ENCODE measurements around the gene P2RY10.
"Not testable (repeated sequence)": the region's sequence is repeated elsewhere in the genome, so short reads cannot be mapped to it uniquely, and the experiment has no call there.

P2RY10 gene, protein sequence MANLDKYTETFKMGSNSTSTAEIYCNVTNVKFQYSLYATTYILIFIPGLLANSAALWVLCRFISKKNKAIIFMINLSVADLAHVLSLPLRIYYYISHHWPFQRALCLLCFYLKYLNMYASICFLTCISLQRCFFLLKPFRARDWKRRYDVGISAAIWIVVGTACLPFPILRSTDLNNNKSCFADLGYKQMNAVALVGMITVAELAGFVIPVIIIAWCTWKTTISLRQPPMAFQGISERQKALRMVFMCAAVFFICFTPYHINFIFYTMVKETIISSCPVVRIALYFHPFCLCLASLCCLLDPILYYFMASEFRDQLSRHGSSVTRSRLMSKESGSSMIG

DNA sequence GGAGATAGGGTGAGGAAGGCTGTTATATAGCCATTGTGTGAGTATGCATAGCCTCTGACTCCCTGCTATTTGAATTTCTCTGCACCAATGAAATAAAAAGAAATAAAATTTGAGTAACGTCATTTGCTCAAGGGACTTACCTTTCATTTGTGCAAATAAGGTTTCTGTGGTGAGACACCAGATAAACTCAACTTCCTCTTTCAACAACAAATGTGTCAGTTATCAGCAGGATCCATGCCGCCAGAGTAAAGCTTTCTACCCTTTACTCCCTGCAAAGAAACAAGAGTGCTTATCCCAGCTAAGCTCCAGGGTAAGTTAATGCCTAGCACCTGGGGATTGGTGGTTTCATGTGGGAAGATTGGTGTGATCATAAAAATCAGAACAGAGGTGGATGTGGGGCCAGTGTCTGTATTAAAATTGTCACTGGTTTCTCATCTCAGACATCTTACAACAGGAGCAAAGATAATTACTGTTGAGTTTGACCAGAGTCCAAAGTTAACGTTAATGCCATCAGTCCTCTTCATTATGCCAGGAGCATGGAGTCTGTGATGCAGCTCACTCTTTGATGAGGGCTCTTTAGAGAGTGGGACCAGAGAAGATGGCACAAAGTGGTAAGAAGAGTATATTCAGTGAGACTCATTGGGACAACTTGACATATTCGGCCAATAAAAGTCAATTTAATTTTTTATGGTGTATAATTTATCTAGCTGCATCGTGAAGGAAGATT, at the start of gene P2RY10:
Gene P2RY10 (plus strand): TSS at position 206 of the 727 bp plus-strand sequence. CDS start 15,130 bp downstream, outside the sequence.
- DNase-seq = no peak

DNA sequence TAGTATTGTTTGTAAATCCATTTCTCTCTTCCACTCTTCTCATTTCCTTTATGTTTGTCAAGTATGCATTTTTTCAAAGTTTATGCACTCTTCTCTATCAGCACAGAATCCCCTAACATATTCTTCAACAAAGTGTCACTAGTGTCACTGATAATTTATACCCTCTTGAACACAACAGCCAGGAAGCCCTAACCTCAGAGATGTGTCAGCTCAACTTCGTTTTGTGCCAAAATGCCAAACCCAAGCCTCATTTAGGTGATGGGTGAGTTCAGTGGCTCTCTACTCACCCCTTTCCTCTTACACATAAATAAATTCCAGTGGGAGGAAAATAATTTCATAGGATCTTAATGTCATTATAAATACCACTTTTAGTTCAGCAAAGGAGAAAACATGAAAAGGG, 22.4 kb upstream of the P2RY10 start:
- DNase-seq = no peak

DNA sequence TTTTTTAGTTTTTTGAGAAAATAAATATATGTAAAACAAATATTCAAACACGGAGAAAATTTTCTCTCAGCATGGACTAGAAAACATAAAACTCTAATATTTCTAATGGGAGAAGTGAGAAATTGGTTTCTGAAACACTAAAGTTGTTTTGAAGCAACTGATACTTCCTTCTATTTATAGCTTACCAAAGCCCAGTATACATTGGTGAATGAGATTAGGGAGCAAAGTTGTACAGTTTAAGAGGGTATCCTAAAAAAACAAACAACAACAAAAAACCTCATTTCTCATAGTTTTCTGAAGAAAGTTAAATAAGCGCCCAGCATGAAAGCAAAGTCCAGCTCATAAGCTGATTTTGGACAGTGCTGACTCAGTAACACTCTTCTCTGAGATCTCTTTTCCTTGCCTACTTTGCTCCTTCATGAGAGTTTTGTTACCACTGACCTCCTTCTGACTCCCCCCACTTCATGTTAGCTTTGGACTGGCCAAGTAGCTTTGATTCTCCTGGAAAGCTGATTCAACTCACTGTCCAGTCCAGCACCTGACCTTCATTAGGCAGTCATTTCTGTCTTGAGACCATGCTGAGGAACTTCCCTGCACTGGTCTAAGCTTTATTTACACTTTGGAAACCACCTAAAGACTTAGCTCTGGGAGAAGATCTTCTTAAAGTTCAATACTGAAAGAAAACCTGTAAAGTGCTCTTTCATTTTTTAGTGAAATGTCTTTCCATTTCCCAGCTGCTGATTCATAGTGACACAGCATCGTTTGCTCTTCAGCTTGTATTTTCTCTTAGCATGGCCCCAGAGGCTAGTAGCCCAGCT, 21.8 kb upstream of the P2RY10 start:
- DNase-seq = no peak

DNA sequence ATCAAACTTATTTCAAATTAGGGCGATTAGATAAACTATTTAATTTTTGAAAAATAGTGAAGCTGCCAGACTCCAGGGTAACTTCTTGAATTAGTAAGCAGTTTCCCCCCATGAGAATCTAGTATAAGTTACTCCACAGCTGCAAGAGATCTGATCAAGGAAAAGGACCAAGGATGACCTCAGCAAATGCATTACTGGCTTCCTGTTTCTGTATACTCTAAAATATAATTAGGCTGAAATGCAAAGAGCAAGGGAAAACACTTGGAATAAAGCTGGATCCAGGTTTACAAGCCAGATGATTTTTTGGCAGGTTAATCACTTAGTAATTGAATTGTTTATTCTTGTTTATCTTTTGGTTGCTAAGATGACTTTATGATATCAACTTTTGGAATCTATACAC, 13.4 kb upstream of the P2RY10 start:
- DNase-seq = no peak

DNA sequence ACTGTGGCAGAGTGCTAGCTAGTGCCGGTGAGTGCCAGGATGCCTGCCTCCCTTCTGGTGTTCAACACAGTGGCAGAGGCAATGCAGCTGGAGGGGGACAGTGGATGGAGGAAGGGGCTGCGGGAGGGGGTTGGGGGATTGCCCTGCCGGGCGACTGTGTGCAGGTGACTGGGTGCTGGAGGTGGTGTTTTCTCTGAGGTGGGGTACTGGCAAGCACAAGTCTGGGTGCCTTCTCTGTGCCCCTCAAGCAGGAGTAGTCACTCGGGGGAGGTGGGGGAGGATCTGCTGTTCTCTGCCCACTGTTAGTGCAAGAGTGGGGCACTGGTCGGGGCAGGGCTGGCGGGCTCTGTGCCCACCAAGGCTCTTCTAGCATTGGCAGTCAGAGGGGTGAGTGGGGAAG, 10.3 kb upstream of the P2RY10 start:
- no peak for DNase-seq

DNA sequence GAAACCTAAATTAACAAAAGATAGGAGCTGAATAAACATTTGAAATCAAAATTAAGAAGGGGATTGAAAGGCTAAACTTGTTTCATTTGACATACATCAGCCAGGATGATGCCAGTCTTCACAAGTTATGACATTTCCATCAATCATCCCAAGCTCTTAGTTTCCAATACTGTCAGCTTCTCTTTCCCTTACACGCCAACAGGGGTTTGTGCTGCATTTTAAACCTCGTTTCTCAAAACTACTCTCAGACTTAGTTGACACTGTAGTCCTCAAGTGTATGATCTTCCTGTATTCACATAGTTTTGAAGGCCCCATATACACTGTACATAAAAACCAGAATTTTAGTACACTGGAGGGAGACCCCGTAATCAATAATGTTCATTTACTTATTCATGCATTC, 840 bp upstream of the P2RY10 start:
- DNase-seq = no peak

DNA sequence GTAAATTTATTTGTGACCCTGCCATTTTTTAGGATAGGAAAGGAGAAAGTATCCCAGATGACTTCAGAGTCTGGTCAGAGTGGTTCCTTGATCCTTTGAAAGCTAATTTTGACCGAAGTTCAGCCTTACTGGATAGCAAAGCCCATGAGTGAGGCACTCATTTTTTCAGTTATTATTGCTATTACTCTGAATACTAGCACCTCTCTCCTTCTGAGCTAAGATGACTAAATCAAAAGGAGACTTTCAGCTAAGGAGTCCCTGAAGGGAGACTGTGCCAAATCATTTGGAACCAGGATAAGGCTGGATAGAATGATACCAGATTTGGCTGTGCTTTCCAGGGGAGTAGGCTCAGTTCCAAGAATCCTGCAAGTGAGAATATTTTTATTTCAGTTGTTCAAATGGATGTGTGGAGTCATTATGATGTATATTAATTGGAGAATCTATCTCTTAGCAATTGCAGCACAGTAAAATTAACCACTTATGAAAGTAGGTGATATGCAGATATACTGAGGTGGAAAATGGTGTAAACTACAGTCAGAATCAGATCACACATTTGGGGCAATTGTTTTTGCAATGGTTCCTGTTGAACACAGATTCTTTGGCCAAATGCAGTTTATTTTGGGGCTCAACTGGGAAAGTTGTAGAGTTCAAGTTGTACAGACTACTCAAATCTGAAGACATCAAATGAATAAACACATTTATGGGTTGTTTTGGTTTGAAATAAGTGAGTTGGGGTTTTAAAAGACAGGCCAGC, 1.2 kb downstream of the P2RY10 start:
- DNase-seq = no peak

DNA sequence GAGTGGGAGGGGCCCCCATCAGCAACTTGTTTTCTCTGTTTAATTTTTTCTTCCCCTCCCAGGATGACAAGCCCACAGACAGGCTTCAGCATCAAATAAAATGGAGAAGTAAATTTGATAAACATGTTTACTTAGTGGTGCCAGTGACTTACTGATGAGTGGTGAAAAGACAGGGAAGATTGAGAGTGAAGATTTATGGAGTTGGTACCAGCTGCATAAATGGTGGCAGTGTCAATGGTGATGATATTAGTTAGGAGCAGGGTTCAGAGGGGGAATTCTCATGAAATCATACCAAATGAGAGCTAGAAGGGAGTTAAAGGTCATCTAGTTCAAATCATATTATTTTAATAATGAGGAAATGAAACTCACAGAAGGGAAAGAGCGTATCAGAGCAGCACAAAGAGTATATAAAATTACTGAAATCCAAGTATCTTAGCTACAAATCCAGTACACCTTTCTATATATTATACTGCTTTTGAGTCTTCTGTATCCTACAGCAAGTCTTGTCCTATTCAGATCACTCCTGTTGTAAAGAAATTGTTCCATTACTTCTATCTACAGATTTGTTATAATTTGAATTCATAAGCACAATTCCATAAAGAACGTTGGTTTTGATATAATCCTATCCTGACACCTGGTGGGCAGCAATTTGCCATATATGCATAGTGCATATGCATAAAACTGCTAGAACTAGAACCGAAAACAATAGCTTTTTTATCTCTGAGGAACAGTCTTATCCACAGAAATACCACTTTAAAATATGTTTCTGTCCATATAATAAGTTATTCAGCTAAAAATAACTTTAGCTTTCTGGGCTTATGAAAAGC, 5.0 kb downstream of the P2RY10 start:
- no peak for DNase-seq

DNA sequence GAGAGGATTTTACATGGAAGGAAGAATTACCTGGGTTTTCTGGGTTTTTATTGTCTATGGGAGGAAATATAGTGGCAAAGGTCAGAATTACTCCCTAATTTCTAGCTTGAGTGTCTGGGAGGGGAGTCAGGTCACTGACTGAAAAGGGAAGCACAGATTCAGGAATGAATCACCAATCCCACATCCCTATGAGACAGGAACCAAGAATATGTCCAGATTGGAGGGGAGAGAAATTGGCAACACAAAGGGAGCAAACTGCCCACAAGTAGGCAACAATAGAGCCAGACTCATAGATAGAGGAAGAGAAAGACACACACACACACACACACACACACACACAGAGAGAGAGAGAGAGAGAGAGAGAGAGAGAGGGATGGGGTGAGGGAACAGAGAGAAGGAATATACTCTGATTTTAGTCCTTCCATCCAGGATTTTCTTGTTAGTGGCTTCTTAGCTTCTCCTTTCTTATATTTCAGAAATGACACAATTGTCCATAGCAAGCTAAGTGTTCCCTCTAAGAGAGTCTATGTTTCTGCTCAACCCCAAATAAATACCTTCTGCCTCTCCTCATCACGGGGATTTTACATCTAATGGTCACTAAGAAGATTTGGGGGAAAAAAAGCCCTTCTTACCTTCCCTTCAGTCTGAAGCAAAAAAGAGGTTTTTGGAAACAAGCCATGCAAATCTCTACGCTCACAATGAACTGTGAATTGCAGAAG, 12.0 kb downstream of the P2RY10 start:
- DNase-seq = no peak

DNA sequence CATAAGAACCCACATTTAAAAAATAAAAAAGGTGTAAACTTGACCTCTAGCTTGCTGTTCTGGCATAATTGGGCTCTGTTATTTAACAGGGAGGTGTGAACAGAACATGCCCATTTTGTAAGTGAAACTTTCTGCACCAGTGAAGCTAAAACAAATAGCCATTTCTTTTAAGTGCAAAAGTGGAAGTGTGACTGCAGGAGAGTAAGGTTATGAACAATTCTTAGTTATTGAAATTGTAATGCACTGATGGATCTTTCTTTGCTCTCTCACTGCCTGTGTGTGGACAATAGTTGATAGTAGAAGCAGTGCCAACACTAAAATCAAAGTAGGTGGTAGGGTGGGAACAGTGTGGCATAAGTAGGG, 12.6 kb downstream of the P2RY10 start:
- DNase-seq = no peak

DNA sequence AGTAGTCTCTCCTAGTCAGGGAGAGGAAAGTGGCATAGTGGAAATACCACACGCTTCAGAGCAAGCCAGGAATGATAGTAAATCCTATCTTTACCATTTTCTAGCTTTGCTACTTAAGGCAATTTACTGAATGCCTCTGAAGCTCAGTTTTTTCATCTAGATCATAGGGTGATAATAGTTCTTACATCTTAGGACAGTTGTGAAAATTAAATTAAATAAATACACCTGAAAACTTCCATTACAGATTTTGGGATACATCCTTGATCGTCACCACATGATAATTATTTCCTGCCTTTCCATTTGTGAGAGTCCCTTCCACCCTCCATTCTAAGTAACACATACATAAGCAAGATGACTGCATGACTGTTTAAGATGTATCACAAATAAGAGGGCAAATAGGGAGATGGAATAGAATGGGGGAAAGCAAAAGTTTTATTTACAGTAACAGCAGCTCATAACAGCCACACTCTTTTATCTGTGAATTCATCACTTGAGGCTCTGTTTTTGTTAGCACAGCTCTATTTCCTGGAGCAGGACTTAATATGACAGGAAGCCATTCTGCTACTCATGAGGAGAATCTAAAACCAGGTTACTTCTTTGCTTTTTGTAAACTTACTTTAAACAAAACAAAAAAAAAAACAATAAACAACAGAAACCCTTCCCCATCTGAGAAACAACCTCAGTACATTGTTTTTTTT, 13.4 kb downstream of the P2RY10 start:
- DNase-seq = no peak

DNA sequence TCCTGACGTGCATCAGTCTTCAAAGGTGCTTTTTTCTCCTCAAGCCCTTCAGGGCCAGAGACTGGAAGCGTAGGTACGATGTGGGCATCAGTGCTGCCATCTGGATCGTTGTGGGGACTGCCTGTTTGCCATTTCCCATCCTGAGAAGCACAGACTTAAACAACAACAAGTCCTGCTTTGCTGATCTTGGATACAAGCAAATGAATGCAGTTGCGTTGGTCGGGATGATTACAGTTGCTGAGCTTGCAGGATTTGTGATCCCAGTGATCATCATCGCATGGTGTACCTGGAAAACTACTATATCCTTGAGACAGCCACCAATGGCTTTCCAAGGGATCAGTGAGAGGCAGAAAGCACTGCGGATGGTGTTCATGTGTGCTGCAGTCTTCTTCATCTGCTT, 15.7 kb downstream of the P2RY10 start:
- no peak for DNase-seq

DNA sequence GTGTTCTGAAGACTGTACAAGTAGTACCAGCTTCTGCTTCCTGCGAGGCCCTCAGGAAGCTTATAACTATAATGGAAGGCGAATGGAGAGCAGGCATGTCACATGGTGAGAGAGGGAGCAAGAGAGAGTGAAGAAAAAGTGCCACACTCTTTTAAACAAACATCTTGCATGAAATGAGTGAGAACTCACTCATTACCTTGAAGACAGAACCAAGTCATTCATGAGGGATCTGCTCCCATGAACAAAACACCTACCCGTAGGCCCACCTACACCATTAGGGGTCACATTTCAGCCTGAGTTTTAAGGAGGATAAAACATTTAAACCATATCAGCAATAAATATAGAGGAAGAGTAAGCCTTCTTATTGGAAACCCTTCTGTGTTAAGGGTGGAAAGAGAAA, 19.4 kb downstream of the P2RY10 start:
- no peak for DNase-seq

DNA sequence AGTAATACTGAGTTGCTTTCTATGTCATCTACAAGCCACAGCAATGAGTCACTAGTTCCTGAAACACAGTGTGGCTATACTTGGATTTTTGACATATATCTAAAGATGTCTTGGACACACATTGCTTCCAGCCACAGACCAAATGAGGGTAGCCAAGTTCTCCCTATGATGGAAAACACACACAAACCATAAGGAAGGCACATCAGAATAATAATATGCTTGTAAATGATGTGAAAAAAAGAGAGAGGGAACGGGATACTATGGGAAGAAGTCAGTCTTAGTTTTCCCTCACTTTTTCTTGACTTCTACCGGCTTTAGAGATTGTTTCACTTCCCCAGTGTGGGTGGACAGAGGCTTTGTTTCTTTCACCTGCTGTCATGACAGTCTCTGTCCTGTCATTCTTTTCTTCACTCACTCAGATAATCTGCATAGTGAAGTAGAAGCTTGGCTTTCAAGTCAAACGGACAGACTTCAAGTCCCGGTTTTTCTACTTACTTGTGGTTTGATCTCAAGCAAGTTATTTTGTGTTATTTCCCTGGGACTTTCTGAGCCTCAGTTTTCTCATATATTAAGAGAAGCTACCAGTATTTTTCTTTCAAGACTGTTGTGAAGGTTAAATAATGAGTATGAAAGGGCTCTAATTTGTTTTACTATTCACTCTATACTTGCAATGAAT, 34.7 kb downstream of the P2RY10 start:
- no peak for DNase-seq

DNA sequence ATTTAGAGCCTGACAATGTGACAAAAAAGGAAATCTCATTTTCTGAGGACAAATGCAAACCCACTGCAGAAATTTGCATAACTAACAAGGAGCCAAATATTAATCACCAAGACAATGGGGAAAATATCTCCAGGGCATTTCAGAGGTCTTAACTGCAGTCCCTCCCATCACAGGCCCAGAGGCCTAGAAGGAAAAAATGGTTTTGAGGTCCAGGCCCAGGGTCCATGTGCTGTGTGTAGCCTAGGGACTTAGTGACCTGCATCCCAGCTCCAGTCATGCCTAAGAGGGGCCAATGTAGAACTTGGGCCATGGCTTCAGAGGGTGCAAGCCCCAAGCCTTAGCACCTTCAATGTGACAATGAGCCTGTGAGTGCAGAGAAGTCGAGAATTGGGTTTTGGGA, 44.2 kb downstream of the P2RY10 start:
- DNase-seq = no peak

DNA sequence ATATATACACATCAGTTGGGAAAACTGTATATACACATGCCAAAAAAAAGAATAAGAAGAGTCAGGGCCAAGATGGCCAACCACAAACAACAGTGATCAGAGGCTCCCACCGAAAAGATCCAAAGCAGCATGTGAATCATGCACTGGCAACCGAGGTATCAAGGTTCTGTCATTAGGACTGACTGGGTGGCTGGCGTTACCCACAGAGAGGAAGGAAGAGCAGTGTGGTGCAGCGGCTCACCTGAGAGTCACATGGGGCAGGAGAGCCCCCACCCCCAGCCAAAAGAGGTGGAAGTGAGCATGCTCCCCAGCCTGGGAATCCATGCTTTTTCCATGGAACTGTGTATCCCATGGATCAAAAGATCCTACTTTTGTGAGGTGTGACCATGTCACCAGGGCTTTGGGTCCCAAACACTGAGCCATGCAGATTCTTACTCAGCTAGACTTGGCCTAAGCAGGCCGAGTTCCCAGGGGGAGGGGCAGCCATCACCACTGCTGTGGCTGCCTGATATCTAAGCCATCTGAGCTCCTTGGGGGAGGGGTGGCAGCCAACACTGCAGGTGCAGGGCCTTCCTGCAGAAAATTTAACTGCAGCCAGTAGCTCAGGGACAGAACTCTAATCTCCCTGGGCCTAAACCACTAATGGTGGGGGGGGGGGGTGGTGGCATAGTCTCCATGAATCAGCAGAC, 52.8 kb downstream of the P2RY10 start:
- DNase-seq = no peak

DNA sequence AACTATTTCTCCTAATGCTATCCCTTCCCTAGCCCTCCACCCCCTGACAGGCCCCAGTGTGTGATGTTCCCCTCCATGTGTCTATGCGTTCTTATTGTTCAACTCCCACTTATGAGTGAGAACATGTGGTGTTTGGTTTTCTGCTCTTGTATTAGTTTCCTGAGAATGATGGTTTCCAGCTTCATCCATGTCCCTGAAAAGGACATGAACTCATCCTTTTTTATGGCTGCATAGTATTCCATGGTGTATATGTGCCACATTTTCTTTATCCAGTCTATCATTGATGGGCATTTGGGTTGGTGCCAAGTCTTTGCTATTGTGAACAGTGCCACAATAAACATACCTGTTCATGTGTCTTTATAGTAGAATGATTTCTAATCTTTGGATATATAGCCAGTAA, 62.3 kb downstream of the P2RY10 start:
- DNase-seq = not testable (repeated sequence)

Measured in NK-92 treated with Interleukin-12 subunit alpha and Interleukin-12 subunit beta, amount 100 ng/mL, for 24 hours (cell line).